K562 (cell line): ENCODE data around the gene PREB. TPM values are rescaled to one million over a fixed set of nuclear protein-coding genes. Genes with fewer than 3 reads are reported as not detected.

Experiments
- FOXJ2 ChIP-seq: fragments of 200-800 bp; sonication (Bioruptor generic); IDR thresholded peaks from 2 replicates; pipeline ENCODE4 v1.6.1; 2016; ENCODE audit warnings: missing genetic modification characterization, missing compliant biosample characterization
- HCFC1 ChIP-seq: IDR thresholded peaks from 2 replicates; pipeline ENCODE4 v1.6.1; 2012; ENCODE audit warnings: low read depth, low read length, improper control_type of control experiment
- KDM5B ChIP-seq: fragments of 200-600 bp; sonication (generic); IDR thresholded peaks from 2 replicates; pipeline ENCODE4 v1.6.1; 2012; ENCODE audit warnings: low read depth, mild to moderate bottlenecking, moderate library complexity, low read length, control low read depth, inconsistent platforms; ENCODE audit not compliant: insufficient replicate concordance
- L3MBTL2 ChIP-seq: fragments of 450-650 bp; IDR thresholded peaks from 2 replicates; pipeline ENCODE4 v1.6.1; 2016; ENCODE audit warnings: mild to moderate bottlenecking, moderate library complexity
- NELFE ChIP-seq: IDR thresholded peaks from 2 replicates; pipeline ENCODE4 v1.6.1; 2011; ENCODE audit warnings: mild to moderate bottlenecking; ENCODE audit not compliant: insufficient read depth, insufficient read length
- NFYB ChIP-seq: IDR thresholded peaks from 2 replicates; pipeline ENCODE4 v1.6.1; 2011; ENCODE audit warnings: mild to moderate bottlenecking, moderate library complexity; ENCODE audit not compliant: insufficient read length; ENCODE audit errors: extremely low read depth
- NONO ChIP-seq, 2 experiments: fragments of 200-400 bp in 1 of 2; fragments of 450-650 bp in 1 of 2; formaldehyde crosslinking in 1 of 2; IDR thresholded peaks; 2 replicates each; pipeline ENCODE4 v1.6.1; 2017; ENCODE audit warnings: low read depth in 2 of 2, mild to moderate bottlenecking in 2 of 2, moderate library complexity in 2 of 2, low read length in 1 of 2
- POLR2AphosphoS2 ChIP-seq: IDR thresholded peaks from 2 replicates; pipeline ENCODE4 v1.6.1; 2012; ENCODE audit warnings: low read length, improper control_type of control experiment
- PPARD ChIP-seq: fragments of 250-450 bp; sonication (Bioruptor Pico); IDR thresholded peaks from 2 replicates; pipeline ENCODE4 v1.8.0; 2022; ENCODE audit warnings: inconsistent platforms, mild to moderate bottlenecking, moderate library complexity
- RBM39 ChIP-seq: fragments of 200-400 bp; formaldehyde crosslinking; optimal IDR thresholded peaks from 2 replicates; pipeline ENCODE3; 2018; ENCODE audit warnings: low read depth, low read length
- ZFP1 ChIP-seq: fragments of 450-650 bp; formaldehyde crosslinking; IDR thresholded peaks from 2 replicates; pipeline ENCODE4 v1.4.0; 2020; ENCODE audit warnings: mild to moderate bottlenecking, mixed read lengths
- ZFPM2 ChIP-seq: fragments of 250-450 bp; sonication (Bioruptor Pico); IDR thresholded peaks from 2 replicates; pipeline ENCODE4 v1.5.1; 2022; ENCODE audit warnings: mild to moderate bottlenecking
- ZNF431 ChIP-seq: sonication (generic); formaldehyde crosslinking; IDR thresholded peaks from 2 replicates; pipeline ENCODE4 v1.8.0; 2022; ENCODE audit warnings: mild to moderate bottlenecking, missing genetic modification reagents
- ZNF511 ChIP-seq: sonication (generic); formaldehyde crosslinking; IDR thresholded peaks from 2 replicates; pipeline ENCODE4 v1.8.0; 2022; ENCODE audit warnings: mild to moderate bottlenecking, missing genetic modification reagents
- ZNF551 ChIP-seq: fragments of 250-450 bp; sonication (Bioruptor Pico); IDR thresholded peaks from 2 replicates; pipeline ENCODE4 v1.5.0; 2021; ENCODE audit warnings: mild to moderate bottlenecking, moderate library complexity
- polyA plus RNA-seq, 8 experiments: library from polyadenylated mRNA; depleted of rRNA in 4 of 8; stranded (reverse) in 5 of 8; unstranded in 3 of 8; fragments of >200 nt; fragmentation: Nextera tagmentation in 2 of 8; fragmentation: Illumina TruSeq in 1 of 8; extraction: Ambion mirVana in 2 of 8; extraction: Trizol in 1 of 8; gene quantifications; 2 replicates each; pipeline versions ENCODE4 v1.2.1 to v1.2.3, GENCODE V29; 2011 to 2014; ENCODE audit warnings: inconsistent platforms in 1 of 8, missing spikeins in 1 of 8
- total RNA-seq, 7 experiments: library from RNA; depleted of rRNA in 6 of 7; stranded (reverse); fragments of >200 nt in 6 of 7; fragmentation: Illumina TruSeq in 2 of 7; extraction: Trizol in 2 of 7; gene quantifications; 2 replicates each; pipeline versions ENCODE4 v1.2.1 to v1.2.3, GENCODE V29; 2011 to 2021; ENCODE audit warnings: low replicate concordance in 1 of 7
- TF ChIP-seq, protein P1 (sequence below): fragments of 450-650 bp; formaldehyde crosslinking; IDR thresholded peaks from 2 replicates; pipeline ENCODE4 v1.4.0; 2020; ENCODE audit warnings: mild to moderate bottlenecking
- TF ChIP-seq, protein P2 (sequence below), 2 experiments: fragments of 450-650 bp in 1 of 2; sonication (generic) in 1 of 2; formaldehyde crosslinking in 1 of 2; IDR thresholded peaks; 2 replicates each; pipeline versions ENCODE4 v1.7.1 to v1.9.0; 2016 to 2022; ENCODE audit warnings: inconsistent platforms in 1 of 2, mild to moderate bottlenecking in 1 of 2, missing genetic modification reagents in 1 of 2

Gene PREB
- total and polyA plus RNA-seq, 9 of the 15 experiments (the other 6 are each of a cell fraction or from before 2014, with no cell fraction given) = 35.1 to 84.2 (median 67.2) TPM

GRCh38 chr2:27123302-27124150 is 10.9 kb downstream of the PREB start, which contains the start of gene ABHD1 (continued):
- no peak for TF ChIP-seq ZNF431 (CRISPR knock-in tag)
- TF ChIP-seq ZFPM2 (CRISPR knock-in tag) = no peak
- no peak for TF ChIP-seq ZNF511 (CRISPR knock-in tag)
- no peak for TF ChIP-seq NELFE
- TF ChIP-seq NFYB = no peak
- no peak for TF ChIP-seq FOXJ2 (tag)
- TF ChIP-seq KDM5B = peak; percentile 69
- TF ChIP-seq HCFC1 = no peak; the same call in 1 of the 2 replicates
- TF ChIP-seq, protein P1, sequence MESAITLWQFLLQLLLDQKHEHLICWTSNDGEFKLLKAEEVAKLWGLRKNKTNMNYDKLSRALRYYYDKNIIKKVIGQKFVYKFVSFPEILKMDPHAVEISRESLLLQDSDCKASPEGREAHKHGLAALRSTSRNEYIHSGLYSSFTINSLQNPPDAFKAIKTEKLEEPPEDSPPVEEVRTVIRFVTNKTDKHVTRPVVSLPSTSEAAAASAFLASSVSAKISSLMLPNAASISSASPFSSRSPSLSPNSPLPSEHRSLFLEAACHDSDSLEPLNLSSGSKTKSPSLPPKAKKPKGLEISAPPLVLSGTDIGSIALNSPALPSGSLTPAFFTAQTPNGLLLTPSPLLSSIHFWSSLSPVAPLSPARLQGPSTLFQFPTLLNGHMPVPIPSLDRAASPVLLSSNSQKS (CRISPR knock-in tag) = no peak
- no peak for TF ChIP-seq RBM39
- no peak for TF ChIP-seq PPARD (CRISPR knock-in tag)
- no peak for TF ChIP-seq ZNF551 (CRISPR knock-in tag)
- 0 out of 4 replicates have a peak, but pooled peaks of 1 of the 2 experiments have one; percentile 18 for TF ChIP-seq NONO (IDR thresholded peaks at IDR 0.05; ENCODE audit: low read depth in 2 of 2, low read length in 1 of 2)
- no peak for TF ChIP-seq ZFP1 (CRISPR knock-in tag)
- TF ChIP-seq L3MBTL2 = 0 out of 2 replicates have a peak, but pooled peaks have one; percentile 43
- TF ChIP-seq, protein P2, sequence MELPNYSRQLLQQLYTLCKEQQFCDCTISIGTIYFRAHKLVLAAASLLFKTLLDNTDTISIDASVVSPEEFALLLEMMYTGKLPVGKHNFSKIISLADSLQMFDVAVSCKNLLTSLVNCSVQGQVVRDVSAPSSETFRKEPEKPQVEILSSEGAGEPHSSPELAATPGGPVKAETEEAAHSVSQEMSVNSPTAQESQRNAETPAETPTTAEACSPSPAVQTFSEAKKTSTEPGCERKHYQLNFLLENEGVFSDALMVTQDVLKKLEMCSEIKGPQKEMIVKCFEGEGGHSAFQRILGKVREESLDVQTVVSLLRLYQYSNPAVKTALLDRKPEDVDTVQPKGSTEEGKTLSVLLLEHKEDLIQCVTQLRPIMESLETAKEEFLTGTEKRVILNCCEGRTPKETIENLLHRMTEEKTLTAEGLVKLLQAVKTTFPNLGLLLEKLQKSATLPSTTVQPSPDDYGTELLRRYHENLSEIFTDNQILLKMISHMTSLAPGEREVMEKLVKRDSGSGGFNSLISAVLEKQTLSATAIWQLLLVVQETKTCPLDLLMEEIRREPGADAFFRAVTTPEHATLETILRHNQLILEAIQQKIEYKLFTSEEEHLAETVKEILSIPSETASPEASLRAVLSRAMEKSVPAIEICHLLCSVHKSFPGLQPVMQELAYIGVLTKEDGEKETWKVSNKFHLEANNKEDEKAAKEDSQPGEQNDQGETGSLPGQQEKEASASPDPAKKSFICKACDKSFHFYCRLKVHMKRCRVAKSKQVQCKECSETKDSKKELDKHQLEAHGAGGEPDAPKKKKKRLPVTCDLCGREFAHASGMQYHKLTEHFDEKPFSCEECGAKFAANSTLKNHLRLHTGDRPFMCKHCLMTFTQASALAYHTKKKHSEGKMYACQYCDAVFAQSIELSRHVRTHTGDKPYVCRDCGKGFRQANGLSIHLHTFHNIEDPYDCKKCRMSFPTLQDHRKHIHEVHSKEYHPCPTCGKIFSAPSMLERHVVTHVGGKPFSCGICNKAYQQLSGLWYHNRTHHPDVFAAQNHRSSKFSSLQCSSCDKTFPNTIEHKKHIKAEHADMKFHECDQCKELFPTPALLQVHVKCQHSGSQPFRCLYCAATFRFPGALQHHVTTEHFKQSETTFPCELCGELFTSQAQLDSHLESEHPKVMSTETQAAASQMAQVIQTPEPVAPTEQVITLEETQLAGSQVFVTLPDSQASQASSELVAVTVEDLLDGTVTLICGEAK (IDR thresholded peaks at IDR 0.05) = no peak
- TF ChIP-seq, protein P2 (CRISPR knock-in tag; IDR thresholded peaks at IDR 0.05) = no peak
- no peak for TF ChIP-seq POLR2AphosphoS2
